Right kidney (tissue), 9 donors: ENCODE data around the gene CNTNAP5.

Experiments used
- DNase-seq: peaks from one replicate; pipeline ENCODE4 v3.0.0-alpha.2; 2016
- long read RNA-seq, 8 donors: transcript quantifications; one replicate each; lab custom pipeline, GENCODE V29; 2026

The CNTNAP5 gene
- long read RNA-seq, donor 1: 0 reads
- long read RNA-seq, donor 2: 0 reads
- long read RNA-seq, donor 3: 0 reads
- long read RNA-seq, donor 4: 0 reads
- long read RNA-seq, donor 5: 0 reads
- long read RNA-seq, donor 6: 0 reads
- long read RNA-seq, donor 7: 0 reads
- long read RNA-seq, donor 8: 0 reads

- peak; percentile 78 for DNase-seq
These were observed at the start of gene CNTNAP5 for GRCh38 chr2:124025171-124025580. TSS of gene CNTNAP5 (plus strand) at chr2:124025287. CDS start at chr2:124025651, 364 bp downstream.

GRCh38 chr2:123976054-123976648 lies 48.9 kb upstream of the CNTNAP5 start:
- no peak for DNase-seq

GRCh38 chr2:123993728-123994323 lies 31.3 kb upstream of the CNTNAP5 start:
- DNase-seq: no peak

- no peak for DNase-seq
These were observed 25.4 kb upstream of the CNTNAP5 start for GRCh38 chr2:123999681-124000080.

GRCh38 chr2:124001696-124002430 lies 23.2 kb upstream of the CNTNAP5 start:
- no peak for DNase-seq

DNA sequence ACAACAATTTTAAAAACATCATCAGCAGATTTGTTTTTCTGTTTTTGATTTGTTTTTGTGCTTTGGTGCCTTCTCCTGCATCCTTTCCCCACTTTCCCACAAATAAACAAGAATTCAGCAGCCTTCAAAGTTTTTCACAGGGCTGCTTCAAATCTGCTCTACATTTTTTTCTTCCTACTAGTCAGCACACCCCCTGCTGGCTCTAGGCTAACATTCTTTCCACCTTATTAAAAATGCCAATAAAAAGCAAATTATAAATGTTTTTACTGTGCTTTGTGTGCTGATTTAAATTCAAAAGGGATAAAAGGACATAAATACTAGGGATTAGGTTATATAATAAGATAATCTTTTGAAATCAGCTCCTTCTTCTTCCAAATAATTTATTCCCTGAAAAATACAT lies 6.2 kb upstream of the CNTNAP5 start:
- DNase-seq: no peak

DNA sequence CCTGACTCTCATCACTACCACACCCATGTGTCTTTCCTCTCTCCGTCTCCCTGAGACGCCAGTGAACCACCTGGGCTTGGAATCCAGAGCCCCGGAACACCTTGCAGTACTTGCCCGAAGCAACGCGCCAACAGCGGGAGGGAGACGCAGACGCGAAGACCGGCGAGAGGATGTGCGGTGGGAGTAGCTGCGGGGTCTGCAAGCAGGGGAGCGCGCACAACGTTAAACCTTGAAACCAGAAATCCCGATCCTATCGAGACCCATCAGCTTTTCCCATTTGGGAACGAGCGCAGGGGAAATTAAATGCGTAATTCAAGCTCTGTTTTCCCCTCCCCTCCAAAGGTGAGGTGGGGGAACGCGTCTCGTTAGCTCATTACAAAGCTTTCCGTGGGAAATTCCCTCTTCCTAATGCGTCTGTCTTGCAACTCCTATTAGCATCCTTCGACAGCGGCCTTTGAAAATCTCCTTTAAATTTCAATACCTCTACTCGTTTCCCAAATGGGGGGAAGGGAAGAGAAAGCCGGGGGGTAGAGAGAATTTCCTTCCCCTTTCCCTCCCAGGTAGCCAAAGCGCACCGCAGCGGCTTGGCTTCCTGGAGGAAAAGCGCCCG lies 421 bp upstream of the CNTNAP5 start:
- DNase-seq: no peak

DNA sequence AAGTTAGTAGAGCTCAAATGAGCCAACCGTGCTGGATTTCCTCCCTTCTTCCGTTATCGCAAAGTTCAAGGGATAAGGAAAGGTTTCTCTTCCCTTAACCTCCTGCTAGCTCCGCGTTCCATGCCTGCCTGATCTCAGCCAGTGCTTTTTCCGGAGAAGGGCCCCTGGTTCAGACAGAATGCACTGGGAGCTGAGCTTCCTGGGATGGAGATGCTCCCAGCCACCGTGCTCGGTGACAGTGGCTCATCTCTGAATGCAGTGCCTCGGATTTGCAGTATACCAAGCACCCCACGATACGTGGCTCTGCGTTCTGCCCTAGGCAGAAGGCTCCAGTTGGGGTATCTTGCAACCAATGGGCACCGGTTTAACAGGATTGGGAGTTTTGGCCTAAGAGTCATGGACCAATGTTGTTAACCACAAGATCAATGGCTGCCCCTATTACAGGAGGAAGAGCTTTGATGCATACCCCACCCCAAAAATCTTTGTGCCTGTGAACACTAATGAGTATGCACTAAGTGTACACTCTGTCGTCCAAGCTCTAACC lies 876 bp downstream of the CNTNAP5 start:
- DNase-seq: no peak

- DNase-seq: no peak
These were observed 1.4 kb downstream of the CNTNAP5 start for GRCh38 chr2:124026503-124026902.

DNA sequence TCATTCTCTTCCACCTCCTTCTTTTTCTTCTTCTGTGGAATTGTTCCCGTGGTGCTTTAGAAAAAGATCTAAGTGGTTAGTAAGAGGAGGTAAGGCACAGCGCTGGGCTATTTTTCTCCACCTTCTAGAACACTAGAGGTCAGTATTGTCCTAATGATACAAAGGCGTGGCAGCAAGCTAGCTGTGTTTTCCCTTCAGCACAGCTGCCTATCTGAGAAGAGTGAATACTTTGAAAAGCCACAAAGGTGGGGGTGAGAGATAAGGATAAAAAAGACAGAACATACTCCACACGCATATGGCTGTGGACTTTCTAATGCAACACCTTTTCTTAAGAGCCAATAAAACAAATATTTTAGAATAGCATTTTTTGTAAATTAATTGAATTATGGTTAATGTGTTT lies 2.1 kb downstream of the CNTNAP5 start:
- DNase-seq: peak; percentile 9

DNA sequence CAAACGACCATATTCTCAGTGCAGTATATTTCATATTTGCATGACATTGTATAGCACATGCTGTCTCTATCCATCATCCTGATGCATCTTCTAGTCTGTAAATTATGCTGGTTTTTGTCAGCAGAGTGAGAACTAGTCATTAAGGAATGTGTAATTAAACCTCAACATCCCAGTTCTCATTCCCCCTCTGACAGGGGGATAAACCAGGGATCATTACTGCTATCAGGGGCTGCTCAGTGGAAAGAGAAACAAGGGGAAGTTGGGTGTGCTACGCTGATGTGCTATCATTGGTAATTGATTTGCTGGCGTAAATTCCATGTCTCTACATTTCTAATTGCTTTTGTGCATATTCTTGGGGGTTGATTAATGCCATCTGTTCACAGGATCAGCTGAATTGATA lies 7.7 kb downstream of the CNTNAP5 start:
- no peak for DNase-seq

GRCh38 chr2:124034265-124034664 lies 9.2 kb downstream of the CNTNAP5 start:
- no peak for DNase-seq

- DNase-seq: no peak
These were observed 9.9 kb downstream of the CNTNAP5 start for GRCh38 chr2:124035001-124035400.

DNA sequence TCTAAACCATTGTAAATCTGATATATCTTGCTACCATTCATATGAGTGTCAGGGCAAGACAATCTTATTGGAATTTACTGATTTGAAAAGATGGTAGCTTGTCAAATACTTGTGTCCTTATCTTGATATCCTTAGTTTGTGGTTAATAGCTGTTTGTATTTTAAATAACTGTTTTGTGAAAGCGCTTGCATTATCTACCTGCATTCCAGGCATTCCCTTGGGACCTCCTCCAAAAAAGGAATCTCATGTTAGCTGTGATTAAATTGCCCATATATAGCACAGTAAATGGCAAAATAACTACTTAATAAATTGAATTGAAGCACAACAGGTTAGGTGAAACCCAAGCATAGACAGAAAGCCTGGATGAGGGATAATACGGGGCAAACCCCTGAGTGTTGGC lies 13.9 kb downstream of the CNTNAP5 start:
- no peak for DNase-seq

DNA sequence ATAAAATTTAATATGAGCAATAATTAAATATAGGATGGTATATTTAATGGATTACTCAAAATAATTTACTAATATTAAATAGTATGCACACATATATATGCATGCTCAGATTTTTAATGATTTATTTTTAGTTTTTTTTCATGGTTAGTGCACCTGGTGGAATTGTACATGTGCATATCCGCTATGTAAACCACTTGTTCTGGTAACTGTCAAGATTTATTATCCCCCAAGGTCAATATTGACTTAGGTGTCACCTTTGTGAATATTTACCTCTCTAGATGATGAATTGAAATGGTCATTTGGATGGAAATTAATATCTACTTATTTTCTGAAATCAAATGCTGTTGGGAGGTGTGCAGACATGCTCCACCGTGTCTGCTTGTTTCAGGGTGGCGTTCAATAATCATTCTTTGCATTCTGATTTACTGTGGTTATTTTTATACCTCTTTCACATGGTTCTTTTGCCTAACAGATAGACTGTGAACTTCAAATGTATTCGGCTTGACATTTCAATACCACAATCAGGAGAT lies 14.7 kb downstream of the CNTNAP5 start:
- DNase-seq: no peak

DNA sequence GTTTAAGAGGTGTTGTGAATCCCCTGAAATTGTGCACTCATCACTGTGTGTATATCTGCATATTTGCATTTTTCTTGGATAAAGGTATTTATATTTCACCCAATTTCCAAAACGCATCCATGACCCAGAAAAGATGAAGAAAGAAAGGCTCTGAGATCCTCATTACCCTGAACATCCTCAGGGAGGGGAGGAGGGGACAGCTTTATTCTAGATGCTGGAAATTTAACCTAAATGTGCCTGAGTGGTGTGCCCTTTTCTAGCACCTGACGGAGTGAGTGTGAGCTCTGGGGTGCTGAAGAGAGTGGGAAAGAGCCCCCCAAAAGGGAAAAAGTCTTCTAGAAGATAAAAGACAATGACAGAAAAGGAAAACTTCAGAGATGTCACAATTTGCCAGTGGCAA lies 20.8 kb downstream of the CNTNAP5 start:
- DNase-seq: no peak

GRCh38 chr2:124046332-124046731 lies 21.2 kb downstream of the CNTNAP5 start:
- no peak for DNase-seq

DNA sequence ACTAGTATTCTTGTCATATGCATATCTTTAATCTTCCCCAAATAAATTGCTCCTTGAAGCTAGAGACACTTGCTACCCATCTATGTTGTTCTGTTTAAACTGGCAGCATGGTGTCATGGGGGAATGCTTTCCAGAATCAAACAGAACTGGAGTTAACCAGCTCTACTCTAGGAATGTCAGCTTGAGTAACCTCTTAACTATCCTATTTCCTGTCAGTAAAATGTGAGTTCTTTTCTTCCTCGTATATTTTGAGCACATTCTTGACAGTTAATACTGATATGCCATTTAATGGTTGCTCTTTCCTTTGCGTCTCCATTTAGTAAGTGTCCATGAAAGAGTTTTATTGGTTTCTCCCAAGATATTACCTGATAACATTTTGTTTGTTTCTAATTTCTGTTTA lies 23.0 kb downstream of the CNTNAP5 start:
- no peak for DNase-seq

- no peak for DNase-seq
These were observed 23.6 kb downstream of the CNTNAP5 start for GRCh38 chr2:124048664-124049063.

DNA sequence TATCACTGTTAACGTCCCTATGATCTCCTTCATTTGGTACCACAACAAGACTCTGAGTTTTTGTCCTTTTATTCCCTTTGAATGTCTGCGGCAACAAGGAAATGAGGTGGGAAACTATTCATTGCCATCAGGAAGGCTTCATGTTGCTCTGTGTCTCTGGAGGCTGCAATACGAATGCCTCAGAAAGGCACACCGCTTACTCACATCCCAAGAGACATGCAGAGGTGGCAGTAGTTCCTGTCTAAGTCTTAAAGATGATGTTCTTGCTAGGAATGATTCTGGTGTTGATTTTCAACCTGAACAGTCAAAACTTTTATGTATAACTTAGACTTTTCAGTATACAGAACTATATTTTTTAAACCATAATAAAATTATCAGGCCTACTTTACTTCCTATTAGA lies 24.0 kb downstream of the CNTNAP5 start:
- DNase-seq: no peak

- no peak for DNase-seq
These were observed 25.9 kb downstream of the CNTNAP5 start for GRCh38 chr2:124050833-124051497.

- DNase-seq: no peak
These were observed 28.7 kb downstream of the CNTNAP5 start for GRCh38 chr2:124053796-124054195.
